HL-60 (cell line): ENCODE data around the gene PSMC4.

Experiments used
- DNase-seq, 2 experiments: peaks; one replicate each; pipeline ENCODE4 v3.0.0-alpha.2; 2010 to 2020; ENCODE audit warnings: low read depth in 1 of 2, low spot score in 1 of 2
- H3K27ac ChIP-seq: fragments of 250-450 bp; sonication (Bioruptor Pico); replicated peaks from 2 replicates; pipeline ENCODE4 v1.5.1; 2020; ENCODE audit warnings: mild to moderate bottlenecking, moderate library complexity
- H3K27me3 ChIP-seq: fragments of 250-450 bp; sonication (Bioruptor Pico); 2 replicates; pipeline ENCODE4 v1.5.1; 2021; ENCODE audit warnings: mild to moderate bottlenecking, moderate library complexity; ENCODE audit not compliant: insufficient read depth, poor library complexity, severe bottlenecking
- H3K4me3 ChIP-seq: replicated peaks from 2 replicates; pipeline ENCODE4 v1.5.1; 2011; ENCODE audit warnings: mild to moderate bottlenecking, control low read depth, low read length; ENCODE audit not compliant: insufficient read depth
- GABPA ChIP-seq: IDR thresholded peaks from 2 replicates; pipeline ENCODE4 v1.6.1; 2012; ENCODE audit warnings: low read depth
- POLR2AphosphoS5 ChIP-seq: IDR thresholded peaks from 2 replicates; pipeline ENCODE4 v1.6.1; 2012; ENCODE audit warnings: low read depth
- SPI1 ChIP-seq: IDR thresholded peaks from 2 replicates; pipeline ENCODE4 v1.6.1; 2012; ENCODE audit warnings: low read depth, mild to moderate bottlenecking, borderline replicate concordance
- TF ChIP-seq, protein P1 (sequence below): IDR thresholded peaks from one replicate; pipeline ENCODE4 v1.5.1; 2011; ENCODE audit warnings: low read length, control low read depth, inconsistent platforms; ENCODE audit not compliant: insufficient read depth
- TF ChIP-seq, protein P2 (sequence below): IDR thresholded peaks from 2 replicates; pipeline ENCODE4 v1.6.1; 2012; ENCODE audit warnings: low read depth; ENCODE audit not compliant: insufficient replicate concordance

Gene PSMC4

DNA sequence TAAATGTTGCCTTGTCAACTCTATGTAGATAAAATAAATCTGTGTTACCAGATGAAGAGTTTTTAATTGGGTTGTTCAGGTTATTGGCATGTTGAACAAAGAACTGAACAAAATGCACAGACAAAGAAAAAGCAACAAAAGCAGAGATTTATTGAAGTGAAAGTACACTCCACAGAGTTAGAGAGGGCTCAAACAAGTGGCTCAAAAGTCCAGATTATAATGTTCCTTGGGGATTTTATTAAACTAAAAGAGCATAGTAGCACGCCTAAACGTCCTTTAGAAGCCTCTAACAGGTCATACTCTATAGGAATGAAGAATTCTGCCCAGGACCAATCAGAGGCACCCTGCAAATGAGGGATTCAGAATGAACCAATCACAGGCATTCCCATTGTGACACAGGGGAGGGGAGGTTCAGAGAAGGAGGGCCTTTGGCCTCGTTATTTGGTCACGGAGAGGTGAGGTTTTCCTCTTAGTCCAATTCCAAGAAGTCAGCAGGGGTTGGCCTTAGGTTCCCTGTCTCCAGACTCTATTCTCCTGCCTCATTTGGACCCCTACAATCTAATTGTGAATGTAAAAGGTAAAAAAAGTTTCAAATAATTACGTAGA, 12.8 kb downstream of the PSMC4 start:
- Histone ChIP-seq H3K4me3 (no peak overlapping the region), H3K27ac (no peak overlapping the region), H3K27me3 (no peaks in the 10 kb centered on the region)
- DNase-seq: no peak
- TF ChIP-seq, protein P1, sequence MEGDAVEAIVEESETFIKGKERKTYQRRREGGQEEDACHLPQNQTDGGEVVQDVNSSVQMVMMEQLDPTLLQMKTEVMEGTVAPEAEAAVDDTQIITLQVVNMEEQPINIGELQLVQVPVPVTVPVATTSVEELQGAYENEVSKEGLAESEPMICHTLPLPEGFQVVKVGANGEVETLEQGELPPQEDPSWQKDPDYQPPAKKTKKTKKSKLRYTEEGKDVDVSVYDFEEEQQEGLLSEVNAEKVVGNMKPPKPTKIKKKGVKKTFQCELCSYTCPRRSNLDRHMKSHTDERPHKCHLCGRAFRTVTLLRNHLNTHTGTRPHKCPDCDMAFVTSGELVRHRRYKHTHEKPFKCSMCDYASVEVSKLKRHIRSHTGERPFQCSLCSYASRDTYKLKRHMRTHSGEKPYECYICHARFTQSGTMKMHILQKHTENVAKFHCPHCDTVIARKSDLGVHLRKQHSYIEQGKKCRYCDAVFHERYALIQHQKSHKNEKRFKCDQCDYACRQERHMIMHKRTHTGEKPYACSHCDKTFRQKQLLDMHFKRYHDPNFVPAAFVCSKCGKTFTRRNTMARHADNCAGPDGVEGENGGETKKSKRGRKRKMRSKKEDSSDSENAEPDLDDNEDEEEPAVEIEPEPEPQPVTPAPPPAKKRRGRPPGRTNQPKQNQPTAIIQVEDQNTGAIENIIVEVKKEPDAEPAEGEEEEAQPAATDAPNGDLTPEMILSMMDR: no peak
- TF ChIP-seq, protein P2, sequence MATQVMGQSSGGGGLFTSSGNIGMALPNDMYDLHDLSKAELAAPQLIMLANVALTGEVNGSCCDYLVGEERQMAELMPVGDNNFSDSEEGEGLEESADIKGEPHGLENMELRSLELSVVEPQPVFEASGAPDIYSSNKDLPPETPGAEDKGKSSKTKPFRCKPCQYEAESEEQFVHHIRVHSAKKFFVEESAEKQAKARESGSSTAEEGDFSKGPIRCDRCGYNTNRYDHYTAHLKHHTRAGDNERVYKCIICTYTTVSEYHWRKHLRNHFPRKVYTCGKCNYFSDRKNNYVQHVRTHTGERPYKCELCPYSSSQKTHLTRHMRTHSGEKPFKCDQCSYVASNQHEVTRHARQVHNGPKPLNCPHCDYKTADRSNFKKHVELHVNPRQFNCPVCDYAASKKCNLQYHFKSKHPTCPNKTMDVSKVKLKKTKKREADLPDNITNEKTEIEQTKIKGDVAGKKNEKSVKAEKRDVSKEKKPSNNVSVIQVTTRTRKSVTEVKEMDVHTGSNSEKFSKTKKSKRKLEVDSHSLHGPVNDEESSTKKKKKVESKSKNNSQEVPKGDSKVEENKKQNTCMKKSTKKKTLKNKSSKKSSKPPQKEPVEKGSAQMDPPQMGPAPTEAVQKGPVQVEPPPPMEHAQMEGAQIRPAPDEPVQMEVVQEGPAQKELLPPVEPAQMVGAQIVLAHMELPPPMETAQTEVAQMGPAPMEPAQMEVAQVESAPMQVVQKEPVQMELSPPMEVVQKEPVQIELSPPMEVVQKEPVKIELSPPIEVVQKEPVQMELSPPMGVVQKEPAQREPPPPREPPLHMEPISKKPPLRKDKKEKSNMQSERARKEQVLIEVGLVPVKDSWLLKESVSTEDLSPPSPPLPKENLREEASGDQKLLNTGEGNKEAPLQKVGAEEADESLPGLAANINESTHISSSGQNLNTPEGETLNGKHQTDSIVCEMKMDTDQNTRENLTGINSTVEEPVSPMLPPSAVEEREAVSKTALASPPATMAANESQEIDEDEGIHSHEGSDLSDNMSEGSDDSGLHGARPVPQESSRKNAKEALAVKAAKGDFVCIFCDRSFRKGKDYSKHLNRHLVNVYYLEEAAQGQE: no peak
- TF ChIP-seq POLR2AphosphoS5: no peak
- TF ChIP-seq SPI1: no peak
- no peak for TF ChIP-seq GABPA

DNA sequence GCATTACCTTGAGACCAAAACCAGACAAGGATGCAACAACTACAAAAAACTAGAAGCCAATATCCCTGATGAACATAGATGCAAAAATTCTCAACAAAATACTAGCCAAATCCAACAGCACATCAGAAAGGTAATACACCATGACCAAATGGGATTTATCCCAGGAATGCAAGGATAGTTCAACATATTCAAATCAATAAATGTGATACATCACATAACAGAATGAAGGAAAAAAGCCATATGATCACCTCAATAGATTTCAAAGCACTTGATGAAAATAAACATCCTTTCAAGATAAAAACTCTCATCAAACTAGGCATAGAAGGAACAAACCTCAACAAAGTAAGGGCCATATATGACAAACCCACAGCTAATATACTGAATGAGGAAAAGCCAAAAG, 15.7 kb downstream of the PSMC4 start:
- Histone ChIP-seq H3K27me3 (no peaks in the 10 kb centered on the region), H3K27ac (no peak overlapping the region), H3K4me3 (no peak overlapping the region)
- no peak for DNase-seq
- no peak for TF ChIP-seq GABPA
- TF ChIP-seq SPI1: no peak
- TF ChIP-seq POLR2AphosphoS5: no peak
- TF ChIP-seq, protein P1: no peak

DNA sequence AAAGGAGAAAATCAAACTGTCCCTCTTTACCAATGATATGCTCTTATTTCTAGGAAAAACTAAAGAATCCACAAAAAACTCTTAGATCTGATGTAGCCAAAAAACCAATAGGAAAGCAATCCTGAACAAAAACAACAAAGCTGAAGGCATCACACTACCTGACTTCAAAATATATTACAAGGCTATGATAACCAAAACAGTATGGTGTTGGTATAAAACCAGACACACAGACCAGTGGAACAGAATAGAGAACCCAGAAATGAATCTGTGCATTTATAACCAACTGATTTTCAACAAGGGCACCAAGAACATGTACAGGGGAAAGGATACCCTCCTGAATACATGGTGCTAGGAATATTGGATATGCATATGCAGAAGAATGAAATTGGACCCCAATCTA, 16.2 kb downstream of the PSMC4 start:
- H3K27me3 ChIP-seq: no peaks in the 10 kb centered on the region
- no peak overlapping the region for H3K4me3 ChIP-seq
- TF ChIP-seq, protein P1: no peak
- DNase-seq: no peak
- no peak overlapping the region for H3K27ac ChIP-seq

DNA sequence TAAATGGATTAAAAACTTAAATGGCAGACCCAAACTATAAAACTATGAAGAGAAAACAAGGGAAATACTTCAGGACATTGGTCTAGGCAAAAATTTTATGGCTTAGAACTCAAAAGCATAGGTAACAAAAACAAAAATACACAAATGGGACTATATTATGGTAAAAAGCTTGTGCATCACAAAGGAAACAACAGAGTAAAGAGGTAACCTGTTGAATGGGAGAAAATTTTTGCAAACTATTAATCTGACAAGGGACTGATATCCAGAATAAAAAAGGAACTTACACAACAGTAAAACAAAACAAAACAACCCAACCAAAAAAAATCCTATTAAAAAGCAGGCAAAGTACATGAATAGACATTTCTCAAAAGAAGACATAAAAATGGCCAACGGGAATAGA, 16.6 kb downstream of the PSMC4 start:
- Histone ChIP-seq H3K27me3 (no peaks in the 10 kb centered on the region), H3K4me3 (no peak overlapping the region), H3K27ac (no peak overlapping the region)
- no peak for DNase-seq
- TF ChIP-seq POLR2AphosphoS5 (no peak), GABPA (no peak), SPI1 (no peak)
- TF ChIP-seq, protein P1: no peak
- TF ChIP-seq, protein P2: no peak
